Glutamatergic neuron (in vitro differentiated cells): ENCODE data around the gene HEATR5B. TPM values are rescaled to one million over a fixed set of nuclear protein-coding genes. Genes with fewer than 3 reads are reported as not detected.

Experiments used
- DNase-seq: peaks from one replicate; pipeline ENCODE4 v3.0.0; 2022
- H3K27ac Mint-ChIP-seq: one replicate; pipeline ENCODE4 v1.8.0; 2020; ENCODE audit warnings: mild to moderate bottlenecking, mixed read lengths, inconsistent platforms; ENCODE audit not compliant: unreplicated experiment
- H3K27me3 Mint-ChIP-seq: one replicate; pipeline ENCODE4 v1.8.0; 2020; ENCODE audit warnings: mild to moderate bottlenecking, moderate library complexity, mixed read lengths, inconsistent platforms; ENCODE audit not compliant: unreplicated experiment
- H3K36me3 Mint-ChIP-seq: one replicate; pipeline ENCODE4 v1.8.0; 2020; ENCODE audit warnings: mild to moderate bottlenecking, mixed read lengths, inconsistent platforms; ENCODE audit not compliant: unreplicated experiment
- H3K4me1 Mint-ChIP-seq: one replicate; pipeline ENCODE4 v1.8.0; 2020; ENCODE audit warnings: mild to moderate bottlenecking, low read depth, mixed read lengths, inconsistent platforms; ENCODE audit not compliant: unreplicated experiment
- H3K4me3 Mint-ChIP-seq: one replicate; pipeline ENCODE4 v1.8.0; 2020; ENCODE audit warnings: mild to moderate bottlenecking, mixed read lengths, inconsistent platforms; ENCODE audit not compliant: unreplicated experiment
- H3K9me3 Mint-ChIP-seq: one replicate; pipeline ENCODE4 v1.8.0; 2020; ENCODE audit warnings: mild to moderate bottlenecking, moderate library complexity, mixed read lengths, inconsistent platforms; ENCODE audit not compliant: unreplicated experiment
- total RNA-seq: library from RNA; stranded (reverse); fragmentation: NEBNext Ultra II Directional; extraction: Animal tissue kit (Norgen Biotek cat#: 25700); gene quantifications from one replicate; pipeline ENCODE4 v1.2.1, GENCODE V29; 2021; ENCODE audit not compliant: unreplicated experiment
- TF ChIP-seq, protein P1 (sequence below): fragments of 200-600 bp; sonication (generic); IDR thresholded peaks from one replicate; pipeline ENCODE4 v1.5.0; 2021; ENCODE audit not compliant: partially characterized antibody, unreplicated experiment

The HEATR5B gene
- total RNA-seq, 1 donor from 2014 or later, result 33.5 TPM

- Mint-ChIP-seq H3K27ac (no peak overlapping the region), H3K4me3 (no peak overlapping the region), H3K27me3 (no peaks in the 10 kb centered on the region), H3K9me3 (no peaks in the 10 kb centered on the region), H3K36me3 (no peaks in the 10 kb centered on the region), H3K4me1 (peaks cover 6% of the 10 kb centered on the region)
- TF ChIP-seq, protein P1, sequence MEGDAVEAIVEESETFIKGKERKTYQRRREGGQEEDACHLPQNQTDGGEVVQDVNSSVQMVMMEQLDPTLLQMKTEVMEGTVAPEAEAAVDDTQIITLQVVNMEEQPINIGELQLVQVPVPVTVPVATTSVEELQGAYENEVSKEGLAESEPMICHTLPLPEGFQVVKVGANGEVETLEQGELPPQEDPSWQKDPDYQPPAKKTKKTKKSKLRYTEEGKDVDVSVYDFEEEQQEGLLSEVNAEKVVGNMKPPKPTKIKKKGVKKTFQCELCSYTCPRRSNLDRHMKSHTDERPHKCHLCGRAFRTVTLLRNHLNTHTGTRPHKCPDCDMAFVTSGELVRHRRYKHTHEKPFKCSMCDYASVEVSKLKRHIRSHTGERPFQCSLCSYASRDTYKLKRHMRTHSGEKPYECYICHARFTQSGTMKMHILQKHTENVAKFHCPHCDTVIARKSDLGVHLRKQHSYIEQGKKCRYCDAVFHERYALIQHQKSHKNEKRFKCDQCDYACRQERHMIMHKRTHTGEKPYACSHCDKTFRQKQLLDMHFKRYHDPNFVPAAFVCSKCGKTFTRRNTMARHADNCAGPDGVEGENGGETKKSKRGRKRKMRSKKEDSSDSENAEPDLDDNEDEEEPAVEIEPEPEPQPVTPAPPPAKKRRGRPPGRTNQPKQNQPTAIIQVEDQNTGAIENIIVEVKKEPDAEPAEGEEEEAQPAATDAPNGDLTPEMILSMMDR, result no peak
- no peak for DNase-seq
Measured at GRCh38 chr2:37059841-37060240, 24.3 kb downstream of the HEATR5B start.

DNA sequence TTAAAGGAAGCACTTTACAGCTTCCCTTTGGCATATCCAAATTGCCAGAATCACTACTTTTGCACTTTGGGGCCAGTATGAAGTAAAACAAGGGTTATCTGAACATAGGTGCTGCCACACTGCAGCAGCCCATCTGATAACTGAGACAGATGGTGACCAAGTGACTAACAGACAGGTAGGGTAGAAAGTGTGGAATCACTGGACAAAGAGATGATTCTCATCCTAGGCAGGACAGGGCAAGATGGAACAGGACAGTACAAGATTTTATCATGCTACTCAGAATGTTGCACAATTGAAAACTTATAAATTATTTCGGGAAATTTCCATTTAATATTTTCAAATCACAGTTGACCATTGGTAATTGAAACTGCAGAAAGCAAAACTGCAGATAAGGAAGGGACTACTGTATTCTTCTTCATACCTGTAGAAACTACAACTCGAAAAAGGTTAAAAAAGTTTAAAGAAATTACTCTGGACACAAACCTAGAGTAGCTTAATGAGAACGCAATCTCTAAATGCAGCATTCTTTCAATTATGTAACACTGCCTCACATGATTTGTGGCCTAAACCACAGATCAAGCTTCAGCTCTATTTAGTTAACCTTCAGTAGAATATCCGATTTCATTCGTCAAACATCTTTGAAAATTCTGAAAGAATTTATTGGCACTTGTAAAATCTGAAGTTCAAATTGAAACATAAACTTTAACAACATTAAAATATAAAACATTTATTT, 31.4 kb downstream of the HEATR5B start:
- no peaks in the 10 kb centered on the region for H3K27me3 Mint-ChIP-seq
- no peaks in the 10 kb centered on the region for H3K9me3 Mint-ChIP-seq
- TF ChIP-seq, protein P1, result no peak
- no peak overlapping the region for H3K27ac Mint-ChIP-seq
- H3K4me3 Mint-ChIP-seq, result no peak overlapping the region
- H3K36me3 Mint-ChIP-seq, result no peaks in the 10 kb centered on the region
- no peak for DNase-seq
- H3K4me1 Mint-ChIP-seq, result no peaks in the 10 kb centered on the region

GRCh38 chr2:37039580-37039979, 44.6 kb downstream of the HEATR5B start:
- no peak overlapping the region for H3K4me3 Mint-ChIP-seq
- no peaks in the 10 kb centered on the region for H3K9me3 Mint-ChIP-seq
- H3K4me1 Mint-ChIP-seq, result no peaks in the 10 kb centered on the region
- H3K27me3 Mint-ChIP-seq, result no peaks in the 10 kb centered on the region
- TF ChIP-seq, protein P1, result no peak
- no peak for DNase-seq
- no peaks in the 10 kb centered on the region for H3K36me3 Mint-ChIP-seq
- no peak overlapping the region for H3K27ac Mint-ChIP-seq

DNA sequence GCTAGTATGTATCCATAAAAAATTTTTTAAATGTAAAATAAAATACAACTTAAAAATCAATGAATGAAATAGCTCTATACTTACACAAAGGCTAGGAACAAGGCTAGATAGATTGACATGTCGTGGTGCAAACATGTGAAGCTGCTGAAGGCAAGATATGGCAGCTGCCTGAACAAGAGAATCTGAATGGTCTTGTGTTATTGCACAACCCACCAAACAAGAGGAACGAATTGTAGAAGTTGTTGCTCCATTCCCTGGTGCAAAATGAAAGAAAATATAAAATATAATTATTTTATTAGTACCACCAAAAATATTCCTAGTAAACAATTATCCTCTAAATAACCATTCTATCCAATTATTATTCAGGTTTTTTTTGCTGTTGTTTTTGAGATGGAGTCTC, 46.4 kb downstream of the HEATR5B start:
- H3K9me3 Mint-ChIP-seq, result no peaks in the 10 kb centered on the region
- H3K27me3 Mint-ChIP-seq, result no peaks in the 10 kb centered on the region
- H3K4me3 Mint-ChIP-seq, result no peak overlapping the region
- no peak overlapping the region for H3K27ac Mint-ChIP-seq
- TF ChIP-seq, protein P1, result no peak
- no peaks in the 10 kb centered on the region for H3K4me1 Mint-ChIP-seq
- DNase-seq, result no peak
- H3K36me3 Mint-ChIP-seq, result no peaks in the 10 kb centered on the region

GRCh38 chr2:37029758-37030157, 54.4 kb downstream of the HEATR5B start:
- Mint-ChIP-seq H3K4me3 (no peak overlapping the region), H3K36me3 (no peaks in the 10 kb centered on the region), H3K4me1 (no peaks in the 10 kb centered on the region), H3K9me3 (no peaks in the 10 kb centered on the region), H3K27ac (no peak overlapping the region), H3K27me3 (no peaks in the 10 kb centered on the region)
- DNase-seq, result no peak
- TF ChIP-seq, protein P1, result no peak
